ENCODE results near the gene ARGLU1.

DNA sequence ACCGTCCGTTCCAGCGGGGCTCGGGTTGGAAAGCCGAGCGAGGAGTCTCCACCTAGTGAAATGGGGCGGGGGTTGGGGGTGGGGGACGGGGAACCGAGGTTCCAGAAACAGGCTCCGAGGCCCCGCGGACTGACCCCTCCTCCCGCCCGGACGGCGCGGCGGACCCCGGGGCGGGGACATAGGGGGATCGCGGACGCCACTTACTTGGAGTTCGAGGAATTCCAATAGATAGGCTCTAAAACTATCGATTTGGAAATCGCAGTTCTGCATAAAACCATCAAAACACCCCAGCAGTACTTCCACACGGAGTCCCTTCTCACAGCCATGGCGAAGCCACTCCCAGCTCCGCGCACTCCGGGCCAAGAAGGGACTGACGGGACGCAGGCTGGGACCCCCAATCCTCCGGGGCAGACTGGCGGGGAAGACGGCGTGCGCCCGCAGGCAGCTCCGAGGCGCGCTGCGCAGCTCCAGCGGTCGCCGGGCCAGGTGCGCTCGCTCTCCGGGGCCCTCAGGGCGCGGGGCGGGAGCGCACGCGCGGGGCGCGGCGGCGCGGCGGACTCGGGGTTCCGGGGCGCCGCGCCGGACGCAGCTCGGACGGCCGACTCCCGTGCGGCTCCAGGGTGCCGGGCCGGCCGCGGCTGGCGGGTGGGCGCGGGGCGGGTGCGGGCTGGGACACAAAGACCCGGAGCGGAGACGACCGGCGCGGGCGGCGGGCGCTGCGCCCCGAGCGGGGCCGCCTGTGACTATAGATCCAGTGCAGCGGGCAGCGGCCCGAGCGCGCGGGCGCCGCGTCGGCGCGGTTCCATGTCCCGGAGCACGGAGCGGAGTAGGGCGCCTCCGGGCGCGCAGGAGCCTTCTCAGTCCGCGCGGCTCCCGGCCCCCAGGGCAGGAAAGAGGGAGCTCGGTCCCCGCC, 33.0 kb downstream of the ARGLU1 start:
- TF ChIP-seq, protein P1, sequence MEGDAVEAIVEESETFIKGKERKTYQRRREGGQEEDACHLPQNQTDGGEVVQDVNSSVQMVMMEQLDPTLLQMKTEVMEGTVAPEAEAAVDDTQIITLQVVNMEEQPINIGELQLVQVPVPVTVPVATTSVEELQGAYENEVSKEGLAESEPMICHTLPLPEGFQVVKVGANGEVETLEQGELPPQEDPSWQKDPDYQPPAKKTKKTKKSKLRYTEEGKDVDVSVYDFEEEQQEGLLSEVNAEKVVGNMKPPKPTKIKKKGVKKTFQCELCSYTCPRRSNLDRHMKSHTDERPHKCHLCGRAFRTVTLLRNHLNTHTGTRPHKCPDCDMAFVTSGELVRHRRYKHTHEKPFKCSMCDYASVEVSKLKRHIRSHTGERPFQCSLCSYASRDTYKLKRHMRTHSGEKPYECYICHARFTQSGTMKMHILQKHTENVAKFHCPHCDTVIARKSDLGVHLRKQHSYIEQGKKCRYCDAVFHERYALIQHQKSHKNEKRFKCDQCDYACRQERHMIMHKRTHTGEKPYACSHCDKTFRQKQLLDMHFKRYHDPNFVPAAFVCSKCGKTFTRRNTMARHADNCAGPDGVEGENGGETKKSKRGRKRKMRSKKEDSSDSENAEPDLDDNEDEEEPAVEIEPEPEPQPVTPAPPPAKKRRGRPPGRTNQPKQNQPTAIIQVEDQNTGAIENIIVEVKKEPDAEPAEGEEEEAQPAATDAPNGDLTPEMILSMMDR (IDR thresholded peaks at IDR 0.05) = no peak
- TF ChIP-seq POLR2A (IDR thresholded peaks at IDR 0.05) = no peak
